ENCODE measurements around the gene ATP10A. TPM values are rescaled to one million over a fixed set of nuclear protein-coding genes. Genes with fewer than 3 reads are reported as not detected.

The ATP10A gene, protein sequence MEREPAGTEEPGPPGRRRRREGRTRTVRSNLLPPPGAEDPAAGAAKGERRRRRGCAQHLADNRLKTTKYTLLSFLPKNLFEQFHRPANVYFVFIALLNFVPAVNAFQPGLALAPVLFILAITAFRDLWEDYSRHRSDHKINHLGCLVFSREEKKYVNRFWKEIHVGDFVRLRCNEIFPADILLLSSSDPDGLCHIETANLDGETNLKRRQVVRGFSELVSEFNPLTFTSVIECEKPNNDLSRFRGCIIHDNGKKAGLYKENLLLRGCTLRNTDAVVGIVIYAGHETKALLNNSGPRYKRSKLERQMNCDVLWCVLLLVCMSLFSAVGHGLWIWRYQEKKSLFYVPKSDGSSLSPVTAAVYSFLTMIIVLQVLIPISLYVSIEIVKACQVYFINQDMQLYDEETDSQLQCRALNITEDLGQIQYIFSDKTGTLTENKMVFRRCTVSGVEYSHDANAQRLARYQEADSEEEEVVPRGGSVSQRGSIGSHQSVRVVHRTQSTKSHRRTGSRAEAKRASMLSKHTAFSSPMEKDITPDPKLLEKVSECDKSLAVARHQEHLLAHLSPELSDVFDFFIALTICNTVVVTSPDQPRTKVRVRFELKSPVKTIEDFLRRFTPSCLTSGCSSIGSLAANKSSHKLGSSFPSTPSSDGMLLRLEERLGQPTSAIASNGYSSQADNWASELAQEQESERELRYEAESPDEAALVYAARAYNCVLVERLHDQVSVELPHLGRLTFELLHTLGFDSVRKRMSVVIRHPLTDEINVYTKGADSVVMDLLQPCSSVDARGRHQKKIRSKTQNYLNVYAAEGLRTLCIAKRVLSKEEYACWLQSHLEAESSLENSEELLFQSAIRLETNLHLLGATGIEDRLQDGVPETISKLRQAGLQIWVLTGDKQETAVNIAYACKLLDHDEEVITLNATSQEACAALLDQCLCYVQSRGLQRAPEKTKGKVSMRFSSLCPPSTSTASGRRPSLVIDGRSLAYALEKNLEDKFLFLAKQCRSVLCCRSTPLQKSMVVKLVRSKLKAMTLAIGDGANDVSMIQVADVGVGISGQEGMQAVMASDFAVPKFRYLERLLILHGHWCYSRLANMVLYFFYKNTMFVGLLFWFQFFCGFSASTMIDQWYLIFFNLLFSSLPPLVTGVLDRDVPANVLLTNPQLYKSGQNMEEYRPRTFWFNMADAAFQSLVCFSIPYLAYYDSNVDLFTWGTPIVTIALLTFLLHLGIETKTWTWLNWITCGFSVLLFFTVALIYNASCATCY (N-terminal part only)
- 10 to 100 TPM; 31.0 to 39.5 (median 33.9) TPM for total RNA-seq (2021; fragmentation: NEBNext Ultra II Directional; extraction: Animal tissue kit (Norgen Biotek cat#: 25700))
- long read RNA-seq, full-length matches to known transcripts = 1 of 11 reads
- long read RNA-seq, partial matches to known transcripts = 6 of 11 reads
- long read RNA-seq, other reads (novel, unspliced or antisense) = 4 of 11 reads

DNA sequence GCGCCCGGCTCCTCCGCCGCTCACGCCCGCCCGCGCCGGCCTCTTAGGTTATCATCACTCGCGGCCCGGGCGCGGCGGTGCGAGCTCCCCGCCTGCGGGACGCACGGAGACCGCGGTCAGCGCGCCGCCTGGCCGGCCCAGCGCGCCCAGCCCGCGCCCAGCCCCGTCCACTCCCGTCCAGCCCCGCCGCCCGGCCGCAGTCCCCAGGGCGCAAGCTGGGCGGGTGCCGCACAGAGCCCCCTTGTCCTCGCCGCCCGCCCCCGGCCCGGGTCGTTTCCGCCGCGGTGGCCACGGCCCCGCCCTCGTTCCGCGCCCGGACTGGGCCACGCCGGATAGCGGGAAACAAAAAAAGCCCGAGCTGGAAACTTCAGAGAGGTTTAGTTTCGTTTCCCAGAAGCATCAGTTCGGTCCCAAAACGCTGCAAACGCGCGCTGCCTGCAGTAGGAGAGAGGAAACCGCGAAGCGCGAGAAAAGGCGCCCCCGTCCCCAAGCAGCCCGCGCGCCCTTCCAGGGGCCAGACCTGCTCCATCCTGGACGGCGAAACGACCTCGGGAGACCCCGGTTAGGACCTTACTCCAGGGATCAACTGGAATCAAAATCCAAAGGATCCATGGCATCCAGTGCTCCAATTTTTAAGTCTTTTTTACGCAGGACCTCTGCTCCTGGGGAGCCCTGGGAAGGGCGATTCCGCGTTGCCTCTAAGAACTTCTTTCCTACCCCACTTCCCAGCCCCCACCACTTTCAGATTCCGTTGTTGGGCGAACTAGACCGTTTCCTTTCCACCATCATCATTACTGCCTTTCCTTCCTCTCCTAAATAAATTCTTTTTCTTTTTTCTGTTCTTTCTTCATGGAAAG, at the start of gene ATP10A:
TSS of gene ATP10A (minus strand) at position 217 of the 857 bp plus-strand sequence. CDS start 231 bp downstream, outside the sequence.
- Mint-ChIP-seq H3K4me3 (peak within 1 kb of the TSS; percentile 94), H3K4me1 (ENCODE audit: low read depth) (peaks cover 54% of the 10 kb centered on the region), H3K9me3 (no peaks in the 10 kb centered on the region), H3K27ac (peak within 1 kb of the TSS; percentile 85), H3K36me3 (ENCODE audit: low read depth) (peaks cover 26% of the 10 kb centered on the region), H3K27me3 (ENCODE audit: insufficient read depth) (peaks cover 1% of the 10 kb centered on the region)
- peak; percentile 51 for DNase-seq
- TF ChIP-seq, protein P1, sequence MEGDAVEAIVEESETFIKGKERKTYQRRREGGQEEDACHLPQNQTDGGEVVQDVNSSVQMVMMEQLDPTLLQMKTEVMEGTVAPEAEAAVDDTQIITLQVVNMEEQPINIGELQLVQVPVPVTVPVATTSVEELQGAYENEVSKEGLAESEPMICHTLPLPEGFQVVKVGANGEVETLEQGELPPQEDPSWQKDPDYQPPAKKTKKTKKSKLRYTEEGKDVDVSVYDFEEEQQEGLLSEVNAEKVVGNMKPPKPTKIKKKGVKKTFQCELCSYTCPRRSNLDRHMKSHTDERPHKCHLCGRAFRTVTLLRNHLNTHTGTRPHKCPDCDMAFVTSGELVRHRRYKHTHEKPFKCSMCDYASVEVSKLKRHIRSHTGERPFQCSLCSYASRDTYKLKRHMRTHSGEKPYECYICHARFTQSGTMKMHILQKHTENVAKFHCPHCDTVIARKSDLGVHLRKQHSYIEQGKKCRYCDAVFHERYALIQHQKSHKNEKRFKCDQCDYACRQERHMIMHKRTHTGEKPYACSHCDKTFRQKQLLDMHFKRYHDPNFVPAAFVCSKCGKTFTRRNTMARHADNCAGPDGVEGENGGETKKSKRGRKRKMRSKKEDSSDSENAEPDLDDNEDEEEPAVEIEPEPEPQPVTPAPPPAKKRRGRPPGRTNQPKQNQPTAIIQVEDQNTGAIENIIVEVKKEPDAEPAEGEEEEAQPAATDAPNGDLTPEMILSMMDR (IDR thresholded peaks at IDR 0.05) = no peak

DNA sequence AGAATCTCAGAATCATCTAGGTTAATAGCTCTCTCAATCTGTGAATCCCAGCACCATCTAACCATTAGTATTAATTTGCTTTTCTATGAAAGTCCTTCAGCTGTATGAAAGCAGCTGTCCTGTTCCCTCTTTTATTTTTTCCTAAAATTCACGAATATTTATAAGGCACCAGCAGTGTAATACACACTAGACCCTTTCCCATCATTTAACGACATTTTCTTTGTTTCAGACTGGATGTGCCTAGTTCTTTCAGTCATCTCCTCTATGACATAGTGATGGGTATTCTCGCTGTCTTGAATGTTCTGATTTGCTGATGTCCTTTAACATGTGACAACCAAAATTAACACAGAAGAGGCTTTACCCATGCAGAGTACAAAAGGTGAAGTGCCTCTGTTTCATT, 48.9 kb upstream of the ATP10A start:
- TF ChIP-seq, protein P1 (IDR thresholded peaks at IDR 0.05) = no peak
- Mint-ChIP-seq H3K27me3 (ENCODE audit: insufficient read depth) (peaks cover 3% of the 10 kb centered on the region; the same call in 1 of the 2 replicates), H3K4me3 (no peak overlapping the region), H3K4me1 (ENCODE audit: low read depth) (no peaks in the 10 kb centered on the region), H3K36me3 (ENCODE audit: low read depth) (no peaks in the 10 kb centered on the region), H3K27ac (no peak overlapping the region), H3K9me3 (no peaks in the 10 kb centered on the region)
- no peak for DNase-seq

DNA sequence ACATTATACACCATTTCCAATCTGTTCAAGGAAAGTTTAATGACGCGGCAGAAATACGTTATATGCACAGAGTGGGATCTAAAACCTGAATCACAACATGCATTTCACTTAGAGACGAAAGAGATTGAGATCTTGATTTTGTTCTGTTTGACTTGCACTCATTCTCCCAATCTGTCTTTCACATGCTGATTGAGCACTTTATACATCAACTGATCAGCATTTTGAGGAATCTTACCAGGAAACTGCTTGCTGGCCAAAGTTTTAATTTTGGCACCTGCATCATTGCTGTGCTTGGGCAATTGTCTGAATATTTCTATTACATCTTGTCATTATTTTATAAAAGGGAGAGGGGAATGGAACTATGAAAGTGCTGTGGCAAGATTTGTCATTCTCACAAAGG, 47.7 kb upstream of the ATP10A start:
- Mint-ChIP-seq H3K27me3 (ENCODE audit: insufficient read depth) (peaks cover 3% of the 10 kb centered on the region; the same call in 1 of the 2 replicates), H3K4me3 (no peak overlapping the region), H3K9me3 (no peaks in the 10 kb centered on the region), H3K36me3 (ENCODE audit: low read depth) (no peaks in the 10 kb centered on the region), H3K27ac (no peak overlapping the region), H3K4me1 (ENCODE audit: low read depth) (no peaks in the 10 kb centered on the region)
- DNase-seq = no peak
- TF ChIP-seq, protein P1 (IDR thresholded peaks at IDR 0.05) = no peak

DNA sequence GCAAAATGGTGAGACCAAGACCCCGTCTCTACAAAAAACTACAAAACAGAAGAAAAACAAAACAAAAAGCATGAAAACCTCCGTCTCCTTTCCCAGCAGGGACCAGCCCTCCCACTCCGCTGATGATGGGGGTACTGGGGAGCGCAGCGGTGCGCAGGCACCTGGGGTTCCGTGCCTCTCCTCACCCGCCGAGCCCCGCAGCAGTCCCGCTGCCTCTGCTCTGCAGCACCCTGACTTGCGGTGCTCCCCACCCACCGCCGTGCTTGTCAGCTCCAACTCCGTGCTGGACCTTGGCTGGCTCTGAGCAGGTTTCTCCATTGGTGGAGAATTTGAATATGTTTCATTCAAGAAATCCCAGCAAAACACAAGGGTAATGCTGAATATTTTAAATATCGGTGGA, 46.7 kb upstream of the ATP10A start:
- Mint-ChIP-seq H3K36me3 (ENCODE audit: low read depth) (no peaks in the 10 kb centered on the region), H3K4me1 (ENCODE audit: low read depth) (peaks cover 8% of the 10 kb centered on the region), H3K9me3 (no peaks in the 10 kb centered on the region), H3K27me3 (ENCODE audit: insufficient read depth) (peaks cover 5% of the 10 kb centered on the region; the same call in 1 of the 2 replicates), H3K4me3 (no peak overlapping the region), H3K27ac (no peak overlapping the region)
- TF ChIP-seq, protein P1 (IDR thresholded peaks at IDR 0.05) = no peak
- no peak for DNase-seq
